Endothelial cell (in vitro differentiated cells): ENCODE measurements around the gene EEPD1. TPM values are rescaled to one million over a fixed set of nuclear protein-coding genes. Genes with fewer than 3 reads are reported as not detected.
"Not testable (repeated sequence)": the region's sequence is repeated elsewhere in the genome, so short reads cannot be mapped to it uniquely, and the experiment has no call there.

Source experiments
- DNase-seq: peaks from one replicate; pipeline ENCODE4 v3.0.0; 2021; ENCODE audit warnings: low spot score
- H3K27ac Mint-ChIP-seq: one replicate; pipeline ENCODE4 v1.8.0; 2021; ENCODE audit warnings: mixed read lengths, inconsistent platforms; ENCODE audit not compliant: unreplicated experiment
- H3K27me3 Mint-ChIP-seq: one replicate; pipeline ENCODE4 v1.8.0; 2021; ENCODE audit warnings: mild to moderate bottlenecking, moderate library complexity, mixed read lengths, inconsistent platforms; ENCODE audit not compliant: unreplicated experiment
- H3K36me3 Mint-ChIP-seq: one replicate; pipeline ENCODE4 v1.8.0; 2021; ENCODE audit warnings: mild to moderate bottlenecking, low read depth, mixed read lengths, inconsistent platforms; ENCODE audit not compliant: unreplicated experiment
- H3K4me1 Mint-ChIP-seq: one replicate; pipeline ENCODE4 v1.8.0; 2021; ENCODE audit warnings: mild to moderate bottlenecking, mixed read lengths, inconsistent platforms; ENCODE audit not compliant: unreplicated experiment
- H3K4me3 Mint-ChIP-seq: one replicate; pipeline ENCODE4 v1.8.0; 2021; ENCODE audit warnings: mild to moderate bottlenecking, mixed read lengths, inconsistent platforms; ENCODE audit not compliant: unreplicated experiment
- H3K9me3 Mint-ChIP-seq: one replicate; pipeline ENCODE4 v1.8.0; 2021; ENCODE audit warnings: mixed read lengths, inconsistent platforms; ENCODE audit not compliant: unreplicated experiment
- total RNA-seq: library from RNA; stranded (reverse); fragmentation: NEBNext Ultra II Directional; extraction: Animal tissue kit (Norgen Biotek cat#: 25700); gene quantifications from one replicate; pipeline ENCODE4 v1.2.1, GENCODE V29; 2021; ENCODE audit not compliant: unreplicated experiment
- TF ChIP-seq, protein P1 (sequence below): fragments of 200-600 bp; sonication (generic); IDR thresholded peaks from one replicate; pipeline ENCODE4 v1.5.0; 2021; ENCODE audit warnings: antibody characterized with exemption; ENCODE audit not compliant: unreplicated experiment

EEPD1 gene
- total RNA-seq, 1 donor from 2014 or later, result 12.6 TPM

DNA sequence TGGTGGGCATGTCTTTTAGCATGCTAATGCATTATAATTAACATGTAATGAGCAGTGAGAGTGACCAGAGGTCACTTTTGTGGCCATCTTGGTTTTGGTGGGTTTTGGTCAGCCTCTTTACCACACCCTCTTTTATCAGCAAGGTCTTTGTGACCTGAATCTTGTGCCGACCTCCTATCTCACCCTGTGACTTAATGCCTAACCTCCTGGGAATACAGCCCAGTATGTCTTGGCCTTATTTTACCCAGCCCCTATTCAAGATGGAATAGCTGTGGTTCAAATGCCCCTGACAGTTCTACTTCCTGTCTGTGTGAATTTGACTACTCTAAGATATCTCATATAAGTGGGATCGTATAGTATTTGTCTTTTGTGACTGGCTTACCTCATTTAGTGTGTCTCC is 85.1 kb downstream of the EEPD1 start:
- H3K4me3 Mint-ChIP-seq, result no peak overlapping the region
- H3K27me3 Mint-ChIP-seq, result no peaks in the 10 kb centered on the region
- H3K36me3 Mint-ChIP-seq, result peaks cover 13% of the 10 kb centered on the region
- no peak for DNase-seq
- no peaks in the 10 kb centered on the region for H3K9me3 Mint-ChIP-seq
- TF ChIP-seq, protein P1, sequence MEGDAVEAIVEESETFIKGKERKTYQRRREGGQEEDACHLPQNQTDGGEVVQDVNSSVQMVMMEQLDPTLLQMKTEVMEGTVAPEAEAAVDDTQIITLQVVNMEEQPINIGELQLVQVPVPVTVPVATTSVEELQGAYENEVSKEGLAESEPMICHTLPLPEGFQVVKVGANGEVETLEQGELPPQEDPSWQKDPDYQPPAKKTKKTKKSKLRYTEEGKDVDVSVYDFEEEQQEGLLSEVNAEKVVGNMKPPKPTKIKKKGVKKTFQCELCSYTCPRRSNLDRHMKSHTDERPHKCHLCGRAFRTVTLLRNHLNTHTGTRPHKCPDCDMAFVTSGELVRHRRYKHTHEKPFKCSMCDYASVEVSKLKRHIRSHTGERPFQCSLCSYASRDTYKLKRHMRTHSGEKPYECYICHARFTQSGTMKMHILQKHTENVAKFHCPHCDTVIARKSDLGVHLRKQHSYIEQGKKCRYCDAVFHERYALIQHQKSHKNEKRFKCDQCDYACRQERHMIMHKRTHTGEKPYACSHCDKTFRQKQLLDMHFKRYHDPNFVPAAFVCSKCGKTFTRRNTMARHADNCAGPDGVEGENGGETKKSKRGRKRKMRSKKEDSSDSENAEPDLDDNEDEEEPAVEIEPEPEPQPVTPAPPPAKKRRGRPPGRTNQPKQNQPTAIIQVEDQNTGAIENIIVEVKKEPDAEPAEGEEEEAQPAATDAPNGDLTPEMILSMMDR, result no peak
- H3K27ac Mint-ChIP-seq, result no peak overlapping the region
- H3K4me1 Mint-ChIP-seq, result no peaks in the 10 kb centered on the region

DNA sequence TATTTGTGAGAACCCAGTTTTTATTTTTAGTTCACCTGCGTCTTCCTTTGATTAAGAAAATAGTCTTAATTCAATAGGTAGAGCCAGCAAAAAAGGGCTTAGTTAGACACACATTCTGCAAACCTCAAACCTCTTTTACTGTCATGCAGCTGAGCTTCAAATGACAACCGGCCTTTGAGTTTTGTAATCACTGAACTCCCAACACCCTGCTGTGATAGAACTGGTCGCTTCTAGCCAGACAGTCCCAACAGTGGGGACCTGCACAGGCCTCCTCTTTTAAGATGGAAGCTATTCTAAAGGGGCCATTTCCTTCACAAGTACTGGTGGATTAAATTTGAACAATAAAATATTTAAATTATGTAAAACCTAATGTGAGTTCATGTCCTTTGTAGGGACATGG is 90.3 kb downstream of the EEPD1 start:
- not testable (repeated sequence) for H3K4me1 Mint-ChIP-seq, H3K27ac Mint-ChIP-seq, DNase-seq, H3K36me3 Mint-ChIP-seq, H3K27me3 Mint-ChIP-seq, H3K9me3 Mint-ChIP-seq, H3K4me3 Mint-ChIP-seq

DNA sequence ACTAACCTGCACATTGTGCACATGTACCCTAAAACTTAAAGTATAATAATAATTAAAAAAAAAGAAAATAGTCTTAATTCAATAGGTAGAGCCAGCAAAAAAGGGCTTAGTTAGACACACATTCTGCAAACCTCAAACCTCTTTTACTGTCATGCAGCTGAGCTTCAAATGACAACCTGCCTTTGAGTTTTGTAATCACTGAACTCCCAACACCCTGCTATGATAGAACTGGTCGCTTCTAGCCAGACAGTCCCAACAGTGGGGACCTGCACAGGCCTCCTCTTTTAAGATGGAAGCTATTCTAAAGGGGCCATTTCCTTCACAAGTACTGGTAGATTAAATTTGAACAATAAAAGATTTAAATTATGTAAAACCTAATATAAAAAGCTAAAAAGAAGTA is 90.9 kb downstream of the EEPD1 start:
- not testable (repeated sequence) for H3K9me3 Mint-ChIP-seq, H3K27me3 Mint-ChIP-seq, H3K27ac Mint-ChIP-seq, H3K4me1 Mint-ChIP-seq, H3K4me3 Mint-ChIP-seq, H3K36me3 Mint-ChIP-seq, DNase-seq

DNA sequence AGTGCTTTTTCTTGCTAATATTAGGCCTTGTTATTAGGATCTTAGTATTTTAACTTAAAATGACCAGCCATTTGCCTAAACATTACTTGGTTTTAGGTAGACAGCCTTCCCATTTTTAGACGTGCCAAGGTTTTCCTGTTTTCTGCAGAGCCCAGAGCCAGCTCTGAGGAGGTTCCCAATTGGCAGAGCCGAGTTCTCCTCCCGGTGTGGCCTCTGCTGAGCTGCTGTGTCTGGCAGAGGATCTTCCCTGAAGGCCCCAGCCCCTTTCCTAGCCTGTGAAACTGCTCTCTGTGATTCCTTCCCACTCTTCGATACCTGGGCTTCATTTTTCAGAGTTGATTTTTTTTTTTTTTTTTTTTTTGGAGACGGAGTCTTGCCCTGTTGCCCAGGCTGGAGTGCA is 91.4 kb downstream of the EEPD1 start:
- TF ChIP-seq, protein P1, result no peak

DNA sequence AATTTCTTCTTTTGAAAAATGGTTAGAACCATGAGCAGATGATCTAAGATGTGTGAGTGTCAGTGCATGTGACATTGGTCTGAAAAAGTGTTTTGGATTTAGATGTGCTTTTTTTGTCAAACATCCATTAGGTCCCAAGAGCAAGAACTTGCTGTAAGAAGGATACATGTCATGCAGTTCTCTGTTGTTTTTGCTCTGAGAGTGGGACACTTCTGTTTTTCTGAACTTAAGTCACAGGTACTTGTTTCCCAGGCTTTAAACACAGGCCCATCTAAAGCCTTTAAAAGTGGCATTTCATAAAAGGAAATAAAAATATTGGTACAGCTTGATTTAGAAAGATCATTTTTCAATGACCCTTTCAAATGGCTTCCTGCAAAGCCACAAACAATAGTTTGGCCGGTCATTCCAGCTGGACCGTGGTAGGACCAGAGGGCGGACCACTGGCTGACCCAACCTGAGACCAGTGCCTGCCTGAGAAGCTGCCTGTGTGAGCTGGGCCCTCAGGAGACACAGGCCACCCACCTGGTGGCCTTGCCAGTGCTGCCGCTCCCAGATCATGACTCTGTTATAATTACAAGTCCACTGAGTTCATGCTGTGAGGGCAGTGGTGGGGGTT is 92.7 kb downstream of the EEPD1 start:
- H3K4me3 Mint-ChIP-seq, result no peak overlapping the region
- no peaks in the 10 kb centered on the region for H3K9me3 Mint-ChIP-seq
- H3K4me1 Mint-ChIP-seq, result no peaks in the 10 kb centered on the region
- H3K27ac Mint-ChIP-seq, result no peak overlapping the region
- no peaks in the 10 kb centered on the region for H3K27me3 Mint-ChIP-seq
- peaks cover 3% of the 10 kb centered on the region for H3K36me3 Mint-ChIP-seq
- no peak for DNase-seq
- TF ChIP-seq, protein P1, result no peak

More for the DNA sequence above, 91.4 kb downstream of the EEPD1 start:
- no peaks in the 10 kb centered on the region for H3K4me1 Mint-ChIP-seq
- peaks cover 6% of the 10 kb centered on the region for H3K36me3 Mint-ChIP-seq
- no peaks in the 10 kb centered on the region for H3K9me3 Mint-ChIP-seq
- DNase-seq, result no peak
- H3K27me3 Mint-ChIP-seq, result no peaks in the 10 kb centered on the region
- no peak overlapping the region for H3K4me3 Mint-ChIP-seq
- no peak overlapping the region for H3K27ac Mint-ChIP-seq

DNA sequence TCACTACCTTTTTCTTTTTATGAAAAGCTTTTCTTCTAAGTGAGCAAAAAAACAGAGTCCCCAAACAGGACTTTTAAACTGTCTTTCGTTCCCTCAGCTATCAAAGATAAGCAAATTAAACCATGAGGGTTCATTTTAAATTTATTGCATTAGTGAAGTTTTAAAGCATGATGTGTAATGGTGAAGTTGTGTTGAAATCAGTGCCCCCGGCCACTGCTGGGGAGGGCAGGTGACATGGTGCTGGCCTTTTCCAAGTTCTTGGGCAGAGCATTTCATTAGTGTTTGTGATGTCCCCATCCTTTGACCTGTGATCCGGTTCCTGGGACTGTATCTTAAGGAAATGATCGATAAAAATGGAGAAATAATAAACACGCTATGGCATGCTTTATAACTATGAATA is 96.0 kb downstream of the EEPD1 start:
- Mint-ChIP-seq H3K4me3 (no peak overlapping the region), H3K9me3 (no peaks in the 10 kb centered on the region), H3K27ac (no peak overlapping the region), H3K27me3 (peaks cover 3% of the 10 kb centered on the region), H3K4me1 (no peaks in the 10 kb centered on the region), H3K36me3 (no peaks in the 10 kb centered on the region)
- no peak for DNase-seq
- TF ChIP-seq, protein P1, result no peak
